ENCODE measurements around the gene FMO4. TPM values are rescaled to one million over a fixed set of nuclear protein-coding genes. Genes with fewer than 3 reads are reported as not detected.

The FMO4 gene
- total RNA-seq, 6 experiments from 2014 or later = 12.8 to 32.7 (median 20.0) TPM

DNA sequence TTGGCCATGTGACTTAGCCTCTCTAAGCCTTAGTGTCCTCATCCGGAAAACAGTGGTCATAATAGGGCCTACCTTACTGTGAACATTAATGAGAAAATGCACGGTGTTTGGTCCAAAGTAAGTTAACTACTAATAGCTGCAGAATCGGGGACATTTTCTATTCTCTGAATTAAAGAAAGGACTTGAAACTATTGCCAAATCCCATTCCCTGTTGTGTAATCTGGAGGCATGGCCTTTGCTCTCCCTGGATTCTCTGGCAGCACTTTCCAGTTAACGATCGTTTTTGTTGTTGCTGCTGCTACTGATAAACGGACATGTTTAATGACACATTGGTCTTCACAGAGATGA lies 30.5 kb downstream of the FMO4 start:
- Histone ChIP-seq H3K4me3 (peak overlapping the region in 2 of 3 donors; percentile 30 to 38), H3K27ac (peak overlapping the region; percentile 67 to 85 (median 80))

DNA sequence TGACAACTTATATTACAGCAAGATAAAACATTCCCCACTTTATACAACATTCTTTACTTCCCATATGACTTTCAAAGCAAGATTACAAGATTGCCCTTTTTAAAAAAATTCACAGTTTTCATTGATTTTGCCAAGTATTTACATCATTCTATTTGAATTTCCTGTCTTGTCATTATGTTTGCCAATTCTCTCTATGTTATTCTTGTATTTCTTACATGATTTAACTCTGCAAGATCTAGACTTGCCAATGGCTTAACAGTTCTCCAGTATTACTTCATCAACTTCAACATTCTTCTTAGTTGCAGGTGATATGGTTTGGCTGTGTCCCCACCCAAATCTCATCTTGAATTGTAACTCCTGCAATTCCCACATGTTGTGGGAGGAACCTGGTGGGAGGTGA lies 31.6 kb downstream of the FMO4 start:
- ATAC-seq (no peak), DNase-seq (no peak)
- peak overlapping the region; percentile 67 to 85 (median 80) for H3K27ac ChIP-seq
- TF ChIP-seq, protein P1, sequence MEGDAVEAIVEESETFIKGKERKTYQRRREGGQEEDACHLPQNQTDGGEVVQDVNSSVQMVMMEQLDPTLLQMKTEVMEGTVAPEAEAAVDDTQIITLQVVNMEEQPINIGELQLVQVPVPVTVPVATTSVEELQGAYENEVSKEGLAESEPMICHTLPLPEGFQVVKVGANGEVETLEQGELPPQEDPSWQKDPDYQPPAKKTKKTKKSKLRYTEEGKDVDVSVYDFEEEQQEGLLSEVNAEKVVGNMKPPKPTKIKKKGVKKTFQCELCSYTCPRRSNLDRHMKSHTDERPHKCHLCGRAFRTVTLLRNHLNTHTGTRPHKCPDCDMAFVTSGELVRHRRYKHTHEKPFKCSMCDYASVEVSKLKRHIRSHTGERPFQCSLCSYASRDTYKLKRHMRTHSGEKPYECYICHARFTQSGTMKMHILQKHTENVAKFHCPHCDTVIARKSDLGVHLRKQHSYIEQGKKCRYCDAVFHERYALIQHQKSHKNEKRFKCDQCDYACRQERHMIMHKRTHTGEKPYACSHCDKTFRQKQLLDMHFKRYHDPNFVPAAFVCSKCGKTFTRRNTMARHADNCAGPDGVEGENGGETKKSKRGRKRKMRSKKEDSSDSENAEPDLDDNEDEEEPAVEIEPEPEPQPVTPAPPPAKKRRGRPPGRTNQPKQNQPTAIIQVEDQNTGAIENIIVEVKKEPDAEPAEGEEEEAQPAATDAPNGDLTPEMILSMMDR (IDR thresholded peaks at IDR 0.05) = no peak
- TF ChIP-seq POLR2A (IDR thresholded peaks at IDR 0.05) = no peak
- no peaks in the 10 kb centered on the region for H3K27me3 ChIP-seq
- H3K4me3 ChIP-seq = no peak overlapping the region
- intact Hi-C loops (cut with DNase I) = no loop called here
- H3K9me3 ChIP-seq = no peaks in the 10 kb centered on the region
- H3K4me1 ChIP-seq = peaks cover 0 to 31% (median 13%) of the 10 kb centered on the region in 4 donors
- H3K36me3 ChIP-seq = no peaks in the 10 kb centered on the region

More for the DNA sequence above, 30.5 kb downstream of the FMO4 start:
- DNase-seq (peak in 1 of 3 donors; percentile 75), ATAC-seq (peak; percentile 70 to 80 (median 70))
- intact Hi-C loops (cut with DNase I) = no loop called here
- Histone ChIP-seq H3K4me1 (peaks cover 0 to 31% (median 13%) of the 10 kb centered on the region in 4 donors), H3K27me3 (no peaks in the 10 kb centered on the region), H3K9me3 (no peaks in the 10 kb centered on the region), H3K36me3 (no peaks in the 10 kb centered on the region)
- WGBS (ENCODE audit: insufficient coverage, low coverage, low lambda C conversion rate, missing lambda C conversion rate) = 20% methylated on average over 6 of the region's 6 CpGs
- TF ChIP-seq POLR2A (IDR thresholded peaks at IDR 0.05) = no peak
- TF ChIP-seq, protein P1 (IDR thresholded peaks at IDR 0.05) = no peak

DNA sequence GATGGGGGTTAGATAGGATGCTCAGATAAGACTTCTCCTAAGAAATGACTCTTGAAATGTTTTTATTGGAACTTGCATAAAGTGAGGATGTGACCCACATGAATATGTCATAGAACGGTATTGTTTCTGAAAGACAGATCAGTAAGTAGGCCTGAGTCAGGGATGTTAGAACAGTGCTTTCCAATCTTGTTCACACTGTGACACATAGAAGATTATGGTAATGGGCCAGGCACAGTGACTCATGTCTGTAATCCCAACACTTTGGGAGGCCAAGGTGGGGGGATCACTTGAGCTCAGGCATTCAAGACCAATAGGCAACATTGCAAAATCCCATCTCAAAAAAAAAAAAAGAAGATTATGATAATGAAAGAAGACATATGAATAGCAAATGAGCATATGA lies 32.9 kb downstream of the FMO4 start:
- ATAC-seq (no peak), DNase-seq (no peak)
- no peaks in the 10 kb centered on the region for H3K36me3 ChIP-seq
- no peak overlapping the region for H3K27ac ChIP-seq
- H3K9me3 ChIP-seq = no peaks in the 10 kb centered on the region
- no peak overlapping the region for H3K4me3 ChIP-seq
- no peaks in the 10 kb centered on the region for H3K27me3 ChIP-seq
- WGBS (ENCODE audit: insufficient coverage, low coverage, low lambda C conversion rate, missing lambda C conversion rate) = 88% methylated on average over 1 of the region's 1 CpG
- H3K4me1 ChIP-seq = peaks cover 0 to 36% (median 17%) of the 10 kb centered on the region in 4 donors
- intact Hi-C loops (cut with DNase I) = no loop called here
- no peak for TF ChIP-seq POLR2A (IDR thresholded peaks at IDR 0.05)
- TF ChIP-seq, protein P1 (IDR thresholded peaks at IDR 0.05) = no peak

DNA sequence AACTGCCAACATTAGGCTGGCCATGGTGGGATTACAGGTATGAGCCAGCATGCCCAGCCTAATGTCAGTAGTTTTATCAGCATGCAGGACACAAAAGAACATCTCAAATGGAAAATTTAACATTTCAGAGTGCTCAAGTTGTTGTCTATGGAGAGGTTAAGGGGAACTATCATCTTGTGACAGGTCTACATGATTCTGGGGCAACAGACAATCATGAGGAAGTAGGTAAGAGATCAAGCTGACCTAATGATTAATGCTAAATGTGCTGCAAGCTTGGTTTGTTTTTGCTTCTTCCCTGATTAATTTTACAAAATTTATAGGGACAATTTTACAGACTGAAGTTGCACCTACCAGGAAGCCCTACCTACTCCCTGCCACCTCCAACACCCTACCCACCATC lies 36.6 kb downstream of the FMO4 start:
- H3K27ac ChIP-seq = no peak overlapping the region
- peak in 1 of 4 donors; percentile 33 for ATAC-seq

More for the DNA sequence above, 36.6 kb downstream of the FMO4 start:
- Histone ChIP-seq H3K4me3 (no peak overlapping the region), H3K36me3 (no peaks in the 10 kb centered on the region), H3K4me1 (peaks cover 0 to 19% (median 6%) of the 10 kb centered on the region in 4 donors), H3K27me3 (no peaks in the 10 kb centered on the region), H3K9me3 (no peaks in the 10 kb centered on the region)
- no peak for TF ChIP-seq POLR2A (IDR thresholded peaks at IDR 0.05)
- TF ChIP-seq, protein P1 (IDR thresholded peaks at IDR 0.05) = no peak
- no peak for DNase-seq
- intact Hi-C loops (cut with DNase I) = no loop called here
